Measurements from ENCODE around the gene TMEM207.

The TMEM207 gene

GRCh38 chr3:190448256-190448655 is 1.4 kb downstream of the TMEM207 start:
- no peak for DNase-seq (ENCODE audit: low read depth, low spot score)
- no peak for TF ChIP-seq CTCF (IDR thresholded peaks at IDR 0.05; ENCODE audit: low read depth, low read length)
- in situ Hi-C loops (cut with HindIII; ENCODE audit: low sequenced_read_pairs), result no loop called here
- H3K4me3 ChIP-seq (ENCODE audit: low read depth, low read length), result no peak overlapping the region

GRCh38 chr3:190446573-190447279 is 3.0 kb downstream of the TMEM207 start:
- no peak for TF ChIP-seq CTCF (IDR thresholded peaks at IDR 0.05; ENCODE audit: low read depth, low read length)
- H3K4me3 ChIP-seq (ENCODE audit: low read depth, low read length), result no peak overlapping the region
- in situ Hi-C loops (cut with HindIII; ENCODE audit: low sequenced_read_pairs), result no loop called here
- no peak for DNase-seq (ENCODE audit: low read depth, low spot score)

GRCh38 chr3:190444576-190445145 is 5.0 kb downstream of the TMEM207 start:
- no peak for TF ChIP-seq CTCF (IDR thresholded peaks at IDR 0.05; ENCODE audit: low read depth, low read length)
- peak; percentile 13 for DNase-seq (ENCODE audit: low read depth, low spot score)
- in situ Hi-C loops (cut with HindIII; ENCODE audit: low sequenced_read_pairs), result no loop called here
- H3K4me3 ChIP-seq (ENCODE audit: low read depth, low read length), result no peak overlapping the region

GRCh38 chr3:190444006-190444405 is 5.7 kb downstream of the TMEM207 start:
- in situ Hi-C loops (cut with HindIII; ENCODE audit: low sequenced_read_pairs), result no loop called here
- H3K4me3 ChIP-seq (ENCODE audit: low read depth, low read length), result no peak overlapping the region
- DNase-seq (ENCODE audit: low read depth, low spot score), result no peak
- no peak for TF ChIP-seq CTCF (IDR thresholded peaks at IDR 0.05; ENCODE audit: low read depth, low read length)

- peak; percentile 33 for TF ChIP-seq CTCF (IDR thresholded peaks at IDR 0.05; ENCODE audit: low read depth, low read length)
- in situ Hi-C loops (cut with HindIII; ENCODE audit: low sequenced_read_pairs), result no loop called here
- DNase-seq (ENCODE audit: low read depth, low spot score), result no peak
- H3K4me3 ChIP-seq (ENCODE audit: low read depth, low read length), result no peak overlapping the region
These were observed 6.4 kb downstream of the TMEM207 start for GRCh38 chr3:190443257-190443656.

GRCh38 chr3:190442240-190442639 is 7.5 kb downstream of the TMEM207 start:
- no peak overlapping the region for H3K4me3 ChIP-seq (ENCODE audit: low read depth, low read length)
- DNase-seq (ENCODE audit: low read depth, low spot score), result no peak
- in situ Hi-C loops (cut with HindIII; ENCODE audit: low sequenced_read_pairs), result no loop called here

More at GRCh38 chr3:190442240-190442639, 7.5 kb downstream of the TMEM207 start:
- TF ChIP-seq CTCF (IDR thresholded peaks at IDR 0.05; ENCODE audit: low read depth, low read length), result no peak
